NCI-H226 (cell line): ENCODE data around the gene OR2T5.
"Not testable (repeated sequence)": the region's sequence is repeated elsewhere in the genome, so short reads cannot be mapped to it uniquely, and the experiment has no call there.

ENCODE experiments used
- DNase-seq: peaks from one replicate; pipeline ENCODE4 v3.0.0-alpha.2; 2015

OR2T5 gene

GRCh38 chr1:248488289-248488688, at the start of gene OR2T5:
Gene OR2T5 (plus strand): TSS chr1:248488589. CDS start chr1:248488589, 0 bp downstream.
- not testable (repeated sequence) for DNase-seq

GRCh38 chr1:248438668-248439067, 49.7 kb upstream of the OR2T5 start:
- DNase-seq: not testable (repeated sequence)

- not testable (repeated sequence) for DNase-seq
Measured at GRCh38 chr1:248439283-248439682, 49.1 kb upstream of the OR2T5 start.

GRCh38 chr1:248442500-248443277, 45.7 kb upstream of the OR2T5 start:
- DNase-seq: not testable (repeated sequence)

GRCh38 chr1:248444603-248445002, 43.8 kb upstream of the OR2T5 start:
- DNase-seq: not testable (repeated sequence)

- not testable (repeated sequence) for DNase-seq
Measured at GRCh38 chr1:248445399-248445798, 43.0 kb upstream of the OR2T5 start, which contains the start of gene OR2T2. Gene OR2T2 (plus strand): TSS chr1:248445637. CDS start chr1:248452798, 7,161 bp downstream.

GRCh38 chr1:248448409-248449074, 39.8 kb upstream of the OR2T5 start:
- DNase-seq: not testable (repeated sequence)

GRCh38 chr1:248449821-248450465, 38.4 kb upstream of the OR2T5 start:
- not testable (repeated sequence) for DNase-seq

GRCh38 chr1:248450466-248451145, 37.8 kb upstream of the OR2T5 start:
- not testable (repeated sequence) for DNase-seq

GRCh38 chr1:248453619-248454018, 34.8 kb upstream of the OR2T5 start:
- DNase-seq: not testable (repeated sequence)

GRCh38 chr1:248455045-248455444, 33.3 kb upstream of the OR2T5 start:
- DNase-seq: not testable (repeated sequence)

GRCh38 chr1:248456635-248457034, 31.8 kb upstream of the OR2T5 start:
- DNase-seq: not testable (repeated sequence)

GRCh38 chr1:248459117-248459516, 29.3 kb upstream of the OR2T5 start:
- DNase-seq: not testable (repeated sequence)

- DNase-seq: no peak
Measured at GRCh38 chr1:248471154-248471553, 17.2 kb upstream of the OR2T5 start.

- DNase-seq: not testable (repeated sequence)
Measured at GRCh38 chr1:248472111-248472510, 16.3 kb upstream of the OR2T5 start.

GRCh38 chr1:248473051-248473450, 15.3 kb upstream of the OR2T5 start, which contains the start of gene OR2T3:
Gene OR2T3 (plus strand): TSS chr1:248473351. CDS start chr1:248473351, 0 bp downstream.
- not testable (repeated sequence) for DNase-seq

- DNase-seq: not testable (repeated sequence)
Measured at GRCh38 chr1:248475660-248476059, 12.7 kb upstream of the OR2T5 start.

GRCh38 chr1:248481686-248482579, 6.5 kb upstream of the OR2T5 start:
- not testable (repeated sequence) for DNase-seq

GRCh38 chr1:248496661-248497060, 8.3 kb downstream of the OR2T5 start:
- not testable (repeated sequence) for DNase-seq

GRCh38 chr1:248500305-248501035, 12.1 kb downstream of the OR2T5 start:
- DNase-seq: not testable (repeated sequence)

- DNase-seq: not testable (repeated sequence)
Measured at GRCh38 chr1:248507773-248508172, 19.4 kb downstream of the OR2T5 start, which contains the start of gene OR2G6. Gene OR2G6 (plus strand): TSS chr1:248508073. CDS start chr1:248521647, 13,574 bp downstream.
